Stimulated activated naive B cell treated with anti-CD40 and anti-IgM and Interleukin-4, amounts not matched to agents 10 μg/mL and 1 μg/mL and 100 μg/mL, for 72 hours (primary cell): Measurements from ENCODE around the gene NID1.
"Not testable (repeated sequence)": the region's sequence is repeated elsewhere in the genome, so short reads cannot be mapped to it uniquely, and the experiment has no call there.

Source experiments
- ATAC-seq, 2 donors: fragments of 150-1000 bp; cut with Tn5 transposase; replicated peaks; 2 replicates each; pipeline ENCODE4 v1.10.0; 2021; ENCODE audit warnings: moderate library complexity in 1 of 2
- DNase-seq: peaks from one replicate; pipeline ENCODE4 v3.0.0; 2021
- H3K27ac Mint-ChIP-seq: one replicate; pipeline ENCODE4 v1.8.0; 2022; ENCODE audit warnings: mild to moderate bottlenecking, mixed read lengths
- H3K27me3 Mint-ChIP-seq, 2 donors: one replicate each; pipeline ENCODE4 v1.8.0; 2022; ENCODE audit warnings: mixed read lengths in 2 of 2
- H3K36me3 Mint-ChIP-seq, 2 donors: one replicate each; pipeline ENCODE4 v1.8.0; 2022; ENCODE audit warnings: mixed read lengths in 2 of 2, mild to moderate bottlenecking in 1 of 2
- H3K4me1 Mint-ChIP-seq, 2 donors: one replicate each; pipeline ENCODE4 v1.8.0; 2022; ENCODE audit warnings: mixed read lengths in 2 of 2, mild to moderate bottlenecking in 1 of 2
- H3K4me3 Mint-ChIP-seq, 2 donors: one replicate each; pipeline ENCODE4 v1.8.0; 2022; ENCODE audit warnings: mild to moderate bottlenecking in 2 of 2, mixed read lengths in 2 of 2, moderate library complexity in 1 of 2
- H3K9me3 Mint-ChIP-seq, 2 donors: one replicate each; pipeline ENCODE4 v1.8.0; 2022; ENCODE audit warnings: mixed read lengths in 2 of 2, mild to moderate bottlenecking in 1 of 2

Gene NID1

DNA sequence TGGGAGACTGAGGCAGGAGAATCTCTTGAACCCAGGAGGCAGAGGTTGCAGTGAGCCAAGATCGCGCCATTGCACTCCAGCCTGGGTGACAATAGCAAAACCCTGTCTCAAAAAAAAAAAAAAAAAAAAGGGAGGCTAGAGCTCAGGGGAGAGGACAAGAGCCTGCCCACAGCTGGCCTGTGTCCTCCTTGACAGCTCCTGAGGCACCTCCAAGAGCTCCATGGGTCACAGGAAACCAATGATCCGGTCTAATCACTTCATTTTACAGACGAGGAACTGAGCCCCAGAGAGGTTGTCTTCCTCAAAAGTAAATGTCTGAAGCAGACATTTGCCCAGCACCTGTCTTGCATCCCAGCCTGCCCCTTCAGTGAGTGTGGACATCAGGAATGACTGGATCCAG, 49.4 kb downstream of the NID1 start:
- ATAC-seq (no peak), DNase-seq (no peak)
- no peak overlapping the region for H3K4me3 Mint-ChIP-seq
- no peaks in the 10 kb centered on the region for H3K36me3 Mint-ChIP-seq
- no peaks in the 10 kb centered on the region for H3K4me1 Mint-ChIP-seq
- H3K27me3 Mint-ChIP-seq: peaks cover 3 to 5% of the 10 kb centered on the region in 2 donors
- no peaks in the 10 kb centered on the region for H3K9me3 Mint-ChIP-seq
- no peak overlapping the region for H3K27ac Mint-ChIP-seq

DNA sequence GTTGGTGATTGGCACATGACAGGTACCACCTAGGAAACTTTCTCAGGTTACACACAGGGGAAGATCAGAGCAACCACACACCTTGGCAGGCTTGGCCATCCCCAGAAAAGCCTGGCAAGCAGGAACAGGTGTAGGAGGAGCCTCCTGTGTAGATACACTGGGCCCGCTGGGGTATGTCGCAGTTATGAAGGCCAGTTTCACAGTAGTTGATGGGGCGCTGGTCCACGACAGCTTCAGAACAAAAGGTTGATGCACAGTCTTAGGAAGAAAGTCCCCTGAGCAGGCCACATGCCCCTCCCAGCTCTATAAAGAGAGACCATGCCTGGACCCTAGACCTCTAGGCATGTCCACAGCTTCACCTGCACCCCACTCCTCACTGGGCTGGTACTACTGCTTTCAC, 51.6 kb downstream of the NID1 start:
- no peaks in the 10 kb centered on the region for H3K36me3 Mint-ChIP-seq
- H3K27ac Mint-ChIP-seq: no peak overlapping the region
- DNase-seq (no peak), ATAC-seq (no peak)
- no peaks in the 10 kb centered on the region for H3K27me3 Mint-ChIP-seq
- no peaks in the 10 kb centered on the region for H3K9me3 Mint-ChIP-seq
- no peak overlapping the region for H3K4me3 Mint-ChIP-seq
- no peaks in the 10 kb centered on the region for H3K4me1 Mint-ChIP-seq

DNA sequence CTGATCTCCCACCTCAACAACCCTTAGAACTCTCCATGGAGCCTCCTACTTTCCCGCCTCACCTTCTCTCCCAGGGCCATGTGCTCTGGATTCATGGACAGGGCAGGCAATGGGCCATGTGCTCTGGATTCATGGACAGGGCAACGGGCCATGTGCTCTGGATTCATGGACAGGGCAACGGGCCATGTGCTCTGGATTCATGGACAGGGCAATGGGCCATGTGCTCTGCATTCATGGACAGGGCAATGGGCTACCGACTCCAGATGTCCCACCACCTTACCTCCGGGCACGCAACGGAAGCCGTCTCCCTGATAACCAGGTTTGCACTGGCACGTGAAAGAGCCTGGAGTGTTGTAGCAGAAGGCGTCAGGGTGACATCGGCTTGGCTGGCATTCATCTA, 53.2 kb downstream of the NID1 start:
- no peak overlapping the region for H3K4me3 Mint-ChIP-seq
- no peaks in the 10 kb centered on the region for H3K4me1 Mint-ChIP-seq
- no peaks in the 10 kb centered on the region for H3K36me3 Mint-ChIP-seq
- DNase-seq (no peak), ATAC-seq (no peak)
- no peak overlapping the region for H3K27ac Mint-ChIP-seq
- H3K27me3 Mint-ChIP-seq: no peaks in the 10 kb centered on the region
- no peaks in the 10 kb centered on the region for H3K9me3 Mint-ChIP-seq

GRCh38 chr1:236010443-236010842, 54.4 kb downstream of the NID1 start:
- Mint-ChIP-seq H3K9me3 (no peaks in the 10 kb centered on the region), H3K27me3 (no peaks in the 10 kb centered on the region), H3K4me1 (no peaks in the 10 kb centered on the region), H3K36me3 (no peaks in the 10 kb centered on the region), H3K27ac (no peak overlapping the region), H3K4me3 (no peak overlapping the region)
- ATAC-seq: no peak
- no peak for DNase-seq

- Mint-ChIP-seq H3K27ac (no peak overlapping the region), H3K36me3 (no peaks in the 10 kb centered on the region), H3K4me1 (no peaks in the 10 kb centered on the region), H3K9me3 (no peaks in the 10 kb centered on the region), H3K27me3 (no peaks in the 10 kb centered on the region), H3K4me3 (no peak overlapping the region)
- ATAC-seq: no peak
- DNase-seq: no peak
Observed at GRCh38 chr1:236009857-236010256, 55.0 kb downstream of the NID1 start.

- Mint-ChIP-seq H3K4me1 (no peaks in the 10 kb centered on the region), H3K27me3 (no peaks in the 10 kb centered on the region), H3K36me3 (no peaks in the 10 kb centered on the region), H3K4me3 (no peak overlapping the region), H3K9me3 (no peaks in the 10 kb centered on the region), H3K27ac (no peak overlapping the region)
- DNase-seq (no peak), ATAC-seq (no peak)
Observed at GRCh38 chr1:236009191-236009590, 55.7 kb downstream of the NID1 start.

DNA sequence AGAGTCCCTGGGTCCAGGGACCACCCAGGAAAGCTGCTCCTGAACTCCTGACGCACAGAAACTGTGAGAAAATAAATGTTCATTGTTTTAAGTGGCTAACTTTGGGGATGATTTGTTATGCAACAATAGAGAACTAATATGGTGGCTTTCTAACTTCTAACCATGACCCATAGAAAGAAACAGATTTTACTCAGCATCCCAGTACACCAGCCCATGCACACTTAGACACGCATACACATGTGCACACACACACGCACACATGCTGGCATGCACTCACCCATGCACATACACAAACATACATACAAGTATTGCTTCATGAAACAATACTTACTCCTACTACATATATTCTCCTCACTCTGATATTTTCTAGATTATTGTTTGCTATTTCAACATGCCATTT, 57.1 kb downstream of the NID1 start:
- DNase-seq (no peak), ATAC-seq (no peak)
- Mint-ChIP-seq H3K4me3 (no peak overlapping the region), H3K27ac (no peak overlapping the region), H3K27me3 (no peaks in the 10 kb centered on the region), H3K36me3 (no peaks in the 10 kb centered on the region), H3K9me3 (no peaks in the 10 kb centered on the region), H3K4me1 (peaks cover 0 to 3% of the 10 kb centered on the region in 2 donors)

DNA sequence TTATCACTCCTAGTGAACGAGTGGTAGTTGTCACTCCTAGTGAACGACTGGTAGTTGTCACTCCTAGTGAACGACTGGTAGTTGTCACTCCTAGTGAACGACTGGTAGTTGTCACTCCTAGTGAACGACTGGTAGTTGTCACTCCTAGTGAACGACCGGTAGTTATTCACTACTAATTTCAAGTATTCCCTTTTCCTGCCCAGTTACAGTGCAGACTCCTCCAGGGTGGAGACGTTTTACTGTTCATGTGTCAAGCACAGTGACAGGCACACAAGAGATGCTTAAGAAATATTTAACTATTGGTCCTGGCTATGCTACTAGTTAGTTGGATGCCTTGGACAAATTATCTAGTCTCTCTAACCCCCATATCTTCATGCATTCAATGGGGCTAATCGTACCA, 61.8 kb downstream of the NID1 start:
- DNase-seq, H3K27ac Mint-ChIP-seq, H3K27me3 Mint-ChIP-seq, ATAC-seq, H3K4me3 Mint-ChIP-seq, H3K36me3 Mint-ChIP-seq, H3K9me3 Mint-ChIP-seq: not testable (repeated sequence)
- peaks cover 21 to 29% of the 10 kb centered on the region in 2 donors for H3K4me1 Mint-ChIP-seq

DNA sequence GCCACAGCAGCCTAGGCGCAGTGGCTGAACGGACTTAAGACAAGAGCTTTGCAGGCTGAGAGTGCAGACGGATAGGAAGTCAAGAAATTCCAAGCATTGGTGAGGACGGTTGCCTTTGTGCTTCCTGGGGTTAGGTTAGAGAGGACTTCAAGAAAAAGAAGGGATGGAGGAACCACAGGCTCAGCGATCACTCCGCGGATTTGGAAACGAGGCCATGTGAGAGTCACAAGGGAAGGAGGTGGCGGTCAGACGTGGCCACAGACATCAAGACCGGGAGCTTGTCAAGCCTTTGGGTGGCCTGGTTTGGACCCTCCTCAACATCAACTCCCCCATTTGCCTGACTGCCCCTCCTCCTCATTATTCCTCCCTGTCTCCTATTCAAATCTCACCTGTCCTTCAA, 62.3 kb downstream of the NID1 start:
- Mint-ChIP-seq H3K4me1 (peaks cover 21 to 29% of the 10 kb centered on the region in 2 donors), H3K27ac (no peak overlapping the region), H3K27me3 (no peaks in the 10 kb centered on the region), H3K9me3 (no peaks in the 10 kb centered on the region), H3K36me3 (peaks cover 0 to 4% of the 10 kb centered on the region in 2 donors), H3K4me3 (no peak overlapping the region)
- ATAC-seq (no peak), DNase-seq (no peak)

- Mint-ChIP-seq H3K4me1 (peaks cover 21 to 29% of the 10 kb centered on the region in 2 donors), H3K9me3 (no peaks in the 10 kb centered on the region), H3K27me3 (no peaks in the 10 kb centered on the region), H3K4me3 (no peak overlapping the region), H3K36me3 (peaks cover 0 to 4% of the 10 kb centered on the region in 2 donors), H3K27ac (no peak overlapping the region)
- ATAC-seq (no peak), DNase-seq (no peak)
Observed at GRCh38 chr1:236002025-236002390, 62.9 kb downstream of the NID1 start.

DNA sequence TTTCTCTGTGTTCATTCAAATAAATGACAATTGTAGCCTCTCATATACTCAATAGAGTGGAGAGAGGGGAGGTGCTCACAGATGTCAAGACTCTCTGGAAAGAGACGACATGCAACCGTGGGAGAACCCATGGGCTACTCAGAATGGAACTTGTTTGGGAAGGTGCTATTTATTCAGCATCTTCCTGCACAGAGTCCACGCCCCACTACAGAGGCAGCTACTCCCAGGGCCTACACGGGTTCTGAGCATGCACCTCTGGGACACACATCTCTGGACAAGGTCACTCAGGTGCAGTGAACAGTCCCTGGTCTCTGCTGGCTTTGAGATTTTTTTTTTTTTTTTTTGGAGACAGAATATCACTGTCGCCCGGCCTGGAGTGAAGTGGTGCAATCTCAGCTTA, 64.1 kb downstream of the NID1 start:
- Mint-ChIP-seq H3K27me3 (no peaks in the 10 kb centered on the region), H3K4me1 (peaks cover 28 to 33% of the 10 kb centered on the region in 2 donors), H3K9me3 (no peaks in the 10 kb centered on the region), H3K27ac (peak overlapping the region; percentile 56), H3K36me3 (peaks cover 0 to 4% of the 10 kb centered on the region in 2 donors), H3K4me3 (no peak overlapping the region)
- no peak for ATAC-seq
- DNase-seq: no peak

- H3K4me1 Mint-ChIP-seq: peaks cover 28 to 35% of the 10 kb centered on the region in 2 donors
- no peaks in the 10 kb centered on the region for H3K27me3 Mint-ChIP-seq
- peak; percentile 78 for DNase-seq
- H3K27ac Mint-ChIP-seq: peak overlapping the region; percentile 85
- H3K36me3 Mint-ChIP-seq: peaks cover 0 to 4% of the 10 kb centered on the region in 2 donors
- ATAC-seq: peak; percentile 88 to 91
- no peaks in the 10 kb centered on the region for H3K9me3 Mint-ChIP-seq
- peak overlapping the region; percentile 11 to 31 for H3K4me3 Mint-ChIP-seq
Observed at GRCh38 chr1:235999259-235999925, 65.5 kb downstream of the NID1 start.

- ATAC-seq (peak; percentile 52 to 54), DNase-seq (peak; percentile 41)
- Mint-ChIP-seq H3K4me3 (peak overlapping the region in 1 of 2 donors; percentile 19), H3K36me3 (peaks cover 0 to 4% of the 10 kb centered on the region in 2 donors), H3K4me1 (peaks cover 28 to 32% of the 10 kb centered on the region in 2 donors), H3K27me3 (no peaks in the 10 kb centered on the region), H3K27ac (peak overlapping the region; percentile 85), H3K9me3 (no peaks in the 10 kb centered on the region)
Observed at GRCh38 chr1:235998812-235999211, 66.1 kb downstream of the NID1 start.

DNA sequence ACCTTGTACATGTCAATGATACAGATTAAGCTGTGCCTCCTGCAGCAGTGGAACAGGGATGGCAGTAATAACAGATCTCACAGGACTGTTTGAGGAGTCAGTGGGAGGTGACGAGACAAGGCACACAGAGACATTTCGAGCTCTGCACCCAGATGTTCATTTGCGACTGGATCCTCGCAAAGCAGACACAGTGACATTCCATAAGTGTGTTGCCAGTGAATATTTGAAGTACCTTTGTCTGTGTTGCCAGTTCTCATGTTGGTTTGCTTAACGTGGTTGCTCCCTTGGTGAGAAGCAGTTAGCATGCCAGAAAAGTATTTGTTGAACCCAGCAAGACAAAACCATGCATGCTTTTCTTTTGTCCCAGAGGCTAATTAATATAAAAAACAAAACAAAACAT, 67.0 kb downstream of the NID1 start:
- Mint-ChIP-seq H3K9me3 (peaks cover 0 to 1% of the 10 kb centered on the region in 2 donors), H3K36me3 (peaks cover 0 to 4% of the 10 kb centered on the region in 2 donors), H3K4me1 (peaks cover 28 to 32% of the 10 kb centered on the region in 2 donors), H3K4me3 (no peak overlapping the region), H3K27me3 (no peaks in the 10 kb centered on the region), H3K27ac (no peak overlapping the region)
- ATAC-seq (no peak), DNase-seq (no peak)

DNA sequence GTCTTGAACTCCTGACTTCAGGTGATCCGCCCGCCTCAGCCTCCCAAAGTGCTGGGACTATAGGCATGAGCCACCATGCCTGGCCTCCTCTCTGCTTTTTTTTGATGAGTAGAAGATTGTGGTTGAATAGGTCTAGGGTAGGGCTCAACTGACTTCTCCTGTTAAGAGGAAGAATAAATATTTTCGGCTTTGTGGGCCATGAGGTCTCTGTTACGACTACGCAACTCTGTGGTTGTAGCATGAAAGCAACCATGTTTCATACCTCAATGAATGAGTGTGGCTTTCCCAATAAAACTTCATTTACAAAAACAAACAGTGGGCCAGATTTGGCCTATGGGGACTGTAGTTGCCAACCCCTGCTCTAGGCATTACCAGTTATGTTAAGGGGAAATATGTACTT, 67.8 kb downstream of the NID1 start:
- H3K9me3 Mint-ChIP-seq: peaks cover 0 to 1% of the 10 kb centered on the region in 2 donors
- peaks cover 28 to 32% of the 10 kb centered on the region in 2 donors for H3K4me1 Mint-ChIP-seq
- ATAC-seq (no peak), DNase-seq (no peak)
- no peaks in the 10 kb centered on the region for H3K27me3 Mint-ChIP-seq
- no peak overlapping the region for H3K27ac Mint-ChIP-seq
- H3K4me3 Mint-ChIP-seq: no peak overlapping the region
- H3K36me3 Mint-ChIP-seq: peaks cover 0 to 4% of the 10 kb centered on the region in 2 donors
